Activated T-cell treated with anti-CD3 and anti-CD28 coated beads, Interleukin-2, amount 50 U/mL, for 24 hours (primary cell): ENCODE results near the gene HVCN1.

ENCODE experiments used
- DNase-seq: peaks from one replicate; pipeline ENCODE4 v3.0.0-alpha.2; 2020
- H3K27ac Mint-ChIP-seq: 2 replicates; pipeline ENCODE4 v1.8.0; 2020; ENCODE audit warnings: mild to moderate bottlenecking, mixed read lengths
- H3K27me3 Mint-ChIP-seq: 2 replicates; pipeline ENCODE4 v1.8.0; 2020; ENCODE audit warnings: mixed read lengths
- H3K36me3 Mint-ChIP-seq: 2 replicates; pipeline ENCODE4 v1.8.0; 2020; ENCODE audit warnings: low read depth, mixed read lengths
- H3K4me1 Mint-ChIP-seq: 2 replicates; pipeline ENCODE4 v1.8.0; 2020; ENCODE audit warnings: low read depth, mixed read lengths
- H3K4me3 Mint-ChIP-seq: 2 replicates; pipeline ENCODE4 v1.8.0; 2020; ENCODE audit warnings: mild to moderate bottlenecking, moderate library complexity, mixed read lengths
- H3K9me3 Mint-ChIP-seq: 2 replicates; pipeline ENCODE4 v1.8.0; 2020; ENCODE audit warnings: mixed read lengths

The HVCN1 gene

DNA sequence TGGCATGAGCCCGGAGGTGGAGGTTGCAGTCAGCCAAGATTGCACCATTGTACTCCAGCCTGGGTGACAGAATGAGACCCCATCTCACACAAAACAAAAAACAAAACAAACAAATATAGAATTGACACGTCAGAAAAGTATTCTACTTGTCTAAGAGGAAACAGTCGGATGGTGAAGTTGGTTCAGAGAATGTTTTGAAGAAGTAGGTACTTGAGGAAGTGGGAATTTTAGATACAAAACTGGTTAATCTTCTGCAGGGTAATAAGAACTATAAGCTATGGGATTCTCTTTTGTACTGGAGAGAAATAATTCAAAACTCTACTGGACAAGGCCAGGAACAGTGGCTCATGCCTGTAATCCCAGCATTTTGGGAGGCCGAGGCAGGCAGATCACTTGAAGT, 89.6 kb downstream of the HVCN1 start:
- H3K27me3 Mint-ChIP-seq = no peaks in the 10 kb centered on the region
- H3K4me3 Mint-ChIP-seq = no peak overlapping the region
- H3K4me1 Mint-ChIP-seq = peaks cover 10% of the 10 kb centered on the region
- no peak overlapping the region for H3K27ac Mint-ChIP-seq
- H3K36me3 Mint-ChIP-seq = no peaks in the 10 kb centered on the region
- DNase-seq = no peak
- no peaks in the 10 kb centered on the region for H3K9me3 Mint-ChIP-seq
